HG03095 (cell line): ENCODE results near the gene NKIRAS2.
"Not testable (repeated sequence)": the region's sequence is repeated elsewhere in the genome, so short reads cannot be mapped to it uniquely, and the experiment has no call there.

Experiments
- ATAC-seq: cut with Tn5 transposase; IDR thresholded peaks from one replicate; pipeline ENCODE4 v1.9.1; 2021; ENCODE audit warnings: moderate library complexity; ENCODE audit not compliant: unreplicated experiment

NKIRAS2 gene

DNA sequence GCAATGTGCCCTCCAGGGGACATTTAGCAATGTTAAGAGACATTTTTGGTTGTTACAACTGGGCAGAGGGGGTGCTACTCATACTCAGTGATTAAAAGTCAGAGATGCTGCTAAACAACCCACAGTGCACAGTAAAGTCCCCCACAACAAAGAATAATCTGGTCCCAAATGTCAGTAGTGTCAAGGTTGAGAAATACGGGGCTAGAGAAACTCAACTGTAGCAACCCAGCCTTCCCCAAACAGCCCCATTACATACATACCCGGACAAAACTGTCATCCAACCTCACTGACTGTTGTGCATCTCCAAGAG is 23.1 kb upstream of the NKIRAS2 start:
- ATAC-seq, result no peak

DNA sequence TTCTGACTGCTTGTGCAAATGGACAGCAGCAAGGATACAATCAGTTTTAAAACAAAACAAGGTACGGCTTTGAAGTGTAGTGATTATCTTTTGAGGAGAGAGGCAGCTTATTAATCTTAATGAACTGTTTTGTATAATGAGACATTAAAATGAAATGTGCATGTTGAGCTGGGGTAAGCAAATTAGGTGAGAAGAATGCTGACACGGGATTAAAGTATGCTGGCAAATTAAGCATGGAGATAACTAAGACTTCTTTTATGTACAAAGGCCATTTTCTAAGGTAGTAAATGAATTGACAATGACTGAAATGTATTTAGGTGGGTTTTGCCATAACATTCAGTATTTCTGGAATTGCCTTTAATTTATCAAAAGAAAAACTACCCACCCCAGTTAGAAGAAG is 21.4 kb upstream of the NKIRAS2 start:
- ATAC-seq, result no peak

DNA sequence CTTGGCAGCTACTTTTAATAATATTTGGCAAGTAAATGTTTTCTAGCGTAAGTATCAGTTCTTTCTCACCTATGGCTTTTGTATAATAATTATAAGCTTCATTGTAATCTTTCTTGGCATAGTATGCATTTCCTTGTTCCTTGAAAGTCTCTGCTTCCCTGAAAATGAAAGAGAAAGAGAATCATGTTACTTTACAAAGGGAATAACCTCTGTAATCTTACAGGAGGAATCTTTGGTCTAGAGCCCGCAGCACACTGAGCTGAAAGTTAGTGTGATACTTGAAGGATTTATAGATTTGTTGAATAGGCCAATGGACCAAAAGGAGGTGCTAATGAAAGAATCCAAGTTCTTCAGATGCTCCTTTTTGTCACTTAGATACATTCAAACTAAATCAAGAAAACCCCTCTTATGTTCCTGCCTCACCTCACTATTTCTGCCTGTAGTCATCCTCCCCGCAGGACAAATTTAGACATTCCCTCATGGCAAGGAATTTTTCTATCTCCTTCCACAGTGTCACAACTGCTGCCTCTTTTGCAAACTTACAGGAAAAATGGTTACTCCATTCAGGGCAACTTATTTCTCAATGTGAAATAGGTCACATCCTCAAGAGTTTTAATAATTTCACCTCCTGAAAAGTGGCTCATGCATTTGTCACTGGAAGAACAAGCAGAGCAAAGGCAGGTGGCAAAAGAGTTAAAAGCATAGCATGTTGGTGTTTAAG is 19.3 kb upstream of the NKIRAS2 start:
- no peak for ATAC-seq

DNA sequence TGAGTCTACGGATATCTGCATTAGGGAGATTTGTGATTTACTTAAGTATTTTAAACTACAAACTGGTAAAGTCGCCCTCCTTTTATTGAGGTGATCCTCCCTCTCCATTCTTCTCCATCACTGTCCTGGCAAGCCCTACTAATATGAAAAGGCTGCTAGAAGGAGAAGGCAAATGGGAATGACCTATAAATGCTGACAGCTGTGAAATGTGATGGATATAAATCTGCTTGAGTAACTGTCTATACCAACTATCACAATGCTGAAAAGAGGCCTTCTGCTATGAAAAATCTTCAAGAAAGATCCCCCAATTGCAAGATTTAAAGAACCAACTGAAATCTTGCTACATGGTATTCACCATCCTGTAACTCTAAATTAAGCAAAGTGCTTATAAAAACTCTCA is 18.2 kb upstream of the NKIRAS2 start:
- ATAC-seq, result no peak

DNA sequence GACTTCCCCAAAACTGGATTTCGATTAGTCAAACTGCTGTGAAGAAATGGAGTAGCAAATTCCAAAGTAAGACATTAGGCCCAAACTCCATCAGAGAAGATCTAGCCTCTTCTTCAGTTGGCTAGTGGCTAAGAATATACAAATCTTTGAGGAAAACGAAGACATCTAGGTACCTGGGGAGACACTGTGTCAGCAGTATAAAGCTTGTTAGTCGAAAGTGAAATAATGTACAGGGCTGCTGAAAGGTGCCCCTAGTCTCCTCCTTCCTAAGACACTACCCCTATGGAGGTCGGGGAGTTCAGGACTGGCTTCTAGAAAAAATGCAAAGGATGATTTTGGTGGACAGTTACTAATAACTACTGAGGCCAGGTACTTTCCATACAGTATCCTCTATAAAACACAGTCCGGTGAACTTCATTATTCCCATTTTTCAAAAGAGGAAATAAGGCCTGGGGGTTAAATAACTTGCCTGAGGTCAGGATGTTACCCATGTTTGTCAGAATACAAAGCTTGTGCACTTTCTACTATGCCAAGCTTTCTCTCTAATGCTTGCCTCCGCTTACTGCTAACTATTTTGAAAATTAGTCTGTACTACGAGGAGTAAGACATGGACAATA is 17.6 kb upstream of the NKIRAS2 start:
- no peak for ATAC-seq

DNA sequence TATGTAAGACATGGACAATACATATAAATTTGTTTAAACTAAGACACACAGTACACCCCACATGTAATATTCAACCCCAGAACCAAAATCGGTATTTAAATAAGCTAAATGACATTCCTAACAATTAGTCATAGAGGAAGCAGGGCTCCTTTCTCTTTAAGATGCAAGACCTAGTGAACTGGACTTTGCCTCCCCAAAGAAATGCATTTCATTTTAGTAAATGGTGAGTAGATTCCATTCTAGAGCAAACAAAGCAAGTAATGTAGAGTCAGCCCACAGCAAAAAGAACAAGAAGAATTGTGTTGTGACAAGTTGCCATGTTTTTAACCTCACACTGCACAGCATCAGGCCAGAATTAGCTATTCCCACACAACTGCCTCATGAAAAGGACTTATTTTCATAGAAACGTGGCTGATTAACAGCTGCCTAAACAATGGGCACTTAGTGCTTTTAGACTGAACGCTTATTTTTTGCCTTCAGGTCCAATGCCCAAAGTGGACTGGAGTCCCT is 17.0 kb upstream of the NKIRAS2 start:
- ATAC-seq, result no peak

DNA sequence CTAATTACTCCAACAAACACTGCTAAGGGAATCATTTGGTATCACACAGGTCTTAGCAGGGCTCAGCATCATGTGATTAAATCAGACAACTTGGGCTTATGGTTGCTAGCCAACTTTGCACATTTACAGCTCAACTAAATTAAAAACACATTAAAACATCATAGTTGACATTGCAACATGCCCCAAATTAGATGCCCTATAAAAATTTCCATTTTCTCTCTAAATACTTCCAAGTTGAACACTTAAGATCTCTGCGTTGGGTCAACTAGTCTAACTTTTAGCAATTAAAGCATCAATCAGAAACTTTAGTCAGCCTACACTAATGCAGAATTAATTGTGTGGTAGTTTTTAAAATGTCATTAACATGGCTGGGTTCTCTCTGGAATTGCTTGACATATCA is 14.7 kb upstream of the NKIRAS2 start:
- no peak for ATAC-seq

DNA sequence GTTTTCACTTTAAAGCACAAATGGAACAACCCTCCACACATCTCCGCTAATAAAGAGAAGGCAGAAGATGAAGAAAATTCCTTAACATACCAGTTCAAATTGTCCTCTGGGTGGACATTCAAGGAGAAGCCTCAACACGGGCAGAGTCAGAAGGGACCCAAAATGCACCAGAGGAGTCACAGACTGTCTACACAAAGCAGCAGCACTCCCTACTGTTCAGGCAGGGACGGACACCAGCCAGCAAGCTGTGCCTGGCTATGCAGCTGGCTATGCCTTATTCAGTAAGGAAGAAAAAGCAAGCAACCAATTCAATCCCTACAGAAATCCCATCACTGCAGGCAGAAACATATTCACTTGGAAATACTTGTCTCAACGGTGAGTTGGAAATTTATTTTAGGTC is 10.7 kb upstream of the NKIRAS2 start:
- no peak for ATAC-seq

DNA sequence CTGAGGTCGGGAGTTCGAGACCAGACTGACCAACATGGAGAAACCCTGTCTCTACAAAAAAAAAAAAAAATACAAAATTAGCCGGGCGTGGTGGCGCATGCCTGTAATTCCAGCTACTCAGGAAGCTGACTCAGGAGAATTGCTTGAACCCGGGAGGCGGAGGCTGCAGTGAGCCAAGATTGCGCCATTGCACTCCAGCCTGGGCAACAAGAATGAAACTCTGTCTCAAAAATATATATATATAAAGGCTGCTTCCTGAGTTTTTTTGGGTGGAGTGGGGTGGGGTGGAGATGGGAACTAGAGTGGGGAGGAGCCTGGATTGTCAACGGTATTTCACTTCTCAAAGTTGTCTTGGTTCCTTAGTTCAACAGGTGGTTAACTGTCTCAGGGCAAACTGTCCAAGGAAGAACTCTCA is 9.6 kb upstream of the NKIRAS2 start:
- not testable (repeated sequence) for ATAC-seq

DNA sequence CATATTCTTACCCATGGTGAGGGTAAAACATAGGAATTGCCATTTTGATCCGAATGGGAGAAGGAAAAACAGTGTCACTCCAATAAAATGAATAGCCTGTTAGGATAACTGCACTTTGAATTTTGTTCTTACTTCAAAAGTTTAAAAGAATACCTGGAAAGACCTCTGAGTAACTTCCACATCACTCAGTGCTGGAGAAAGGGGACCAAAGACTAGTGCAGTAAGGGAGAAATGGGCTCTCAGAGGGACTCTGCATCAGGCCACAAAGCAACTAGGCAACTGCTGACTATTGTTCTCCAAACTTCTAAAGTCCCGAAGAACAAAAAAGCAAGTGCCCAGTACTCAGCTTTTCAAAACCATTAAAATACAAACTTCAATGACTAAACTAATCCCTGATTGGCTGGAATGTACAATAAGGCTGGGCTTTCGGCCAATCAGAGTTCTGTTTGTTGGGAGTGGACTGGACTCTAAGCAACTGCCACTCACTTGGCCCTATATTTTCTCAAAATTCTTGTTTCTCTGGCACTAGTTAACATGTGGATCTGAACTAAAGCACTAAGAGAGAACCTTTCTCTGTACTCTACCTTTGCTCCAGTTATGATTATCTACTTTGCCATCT is 8.9 kb upstream of the NKIRAS2 start:
- ATAC-seq, result no peak

DNA sequence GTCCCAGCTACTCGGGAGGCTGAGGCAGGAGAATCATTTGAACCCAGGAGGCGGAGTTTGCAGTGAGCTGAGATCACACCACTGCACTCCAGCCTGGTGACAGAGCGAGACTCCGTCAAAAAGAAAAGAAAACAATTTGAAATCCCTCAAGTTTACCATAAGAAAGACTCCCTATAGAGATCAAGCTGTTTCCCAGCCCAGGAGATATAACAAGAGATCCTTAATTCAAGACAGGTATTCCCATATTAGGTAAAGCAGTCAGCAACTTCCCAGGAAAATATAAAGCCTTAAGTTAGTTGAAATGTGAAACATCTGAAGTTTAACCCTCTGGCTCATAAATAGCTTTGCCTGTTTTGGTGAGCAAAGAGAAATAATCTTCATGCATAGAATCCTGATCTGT is 7.5 kb upstream of the NKIRAS2 start:
- ATAC-seq, result not testable (repeated sequence)

DNA sequence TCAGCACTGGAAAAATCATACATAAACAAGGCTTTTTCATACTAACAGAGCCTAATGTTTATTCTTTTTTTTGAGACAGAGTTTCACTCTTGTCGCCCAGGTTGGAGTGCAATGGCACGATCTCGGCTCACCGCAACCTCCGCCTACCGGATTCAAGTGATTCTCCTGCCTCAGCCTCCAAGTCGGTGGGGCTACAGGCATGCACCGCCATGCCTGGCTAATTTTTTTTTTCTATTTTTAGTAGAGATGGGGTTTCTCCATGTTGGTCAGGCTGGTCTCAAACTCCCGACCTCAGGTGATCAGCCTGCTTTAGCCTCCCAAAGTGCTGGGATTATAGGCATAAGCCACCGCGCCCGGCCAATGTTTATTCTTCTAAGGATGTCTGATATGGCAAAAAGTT is 6.2 kb upstream of the NKIRAS2 start:
- not testable (repeated sequence) for ATAC-seq

DNA sequence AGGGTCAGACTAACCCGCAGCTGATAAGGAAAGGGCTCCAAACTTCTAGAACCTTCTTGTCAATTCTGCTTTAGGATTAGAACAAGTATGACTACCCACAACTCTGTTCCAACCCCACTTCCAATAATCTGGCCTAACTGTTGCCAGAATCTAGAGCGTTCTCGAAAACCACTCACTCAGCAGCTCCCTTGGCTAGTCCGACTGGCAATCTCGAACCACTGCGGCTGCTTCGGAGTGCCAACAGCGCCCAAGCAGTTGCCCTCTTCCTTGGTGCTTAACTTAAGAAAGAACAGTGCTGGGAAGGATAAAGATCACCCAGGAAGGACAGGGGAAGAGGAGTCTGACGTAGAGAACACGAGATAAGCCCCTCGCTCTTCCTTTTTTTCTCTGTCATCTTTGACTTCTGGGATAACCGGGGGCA is 3.5 kb upstream of the NKIRAS2 start:
- no peak for ATAC-seq

DNA sequence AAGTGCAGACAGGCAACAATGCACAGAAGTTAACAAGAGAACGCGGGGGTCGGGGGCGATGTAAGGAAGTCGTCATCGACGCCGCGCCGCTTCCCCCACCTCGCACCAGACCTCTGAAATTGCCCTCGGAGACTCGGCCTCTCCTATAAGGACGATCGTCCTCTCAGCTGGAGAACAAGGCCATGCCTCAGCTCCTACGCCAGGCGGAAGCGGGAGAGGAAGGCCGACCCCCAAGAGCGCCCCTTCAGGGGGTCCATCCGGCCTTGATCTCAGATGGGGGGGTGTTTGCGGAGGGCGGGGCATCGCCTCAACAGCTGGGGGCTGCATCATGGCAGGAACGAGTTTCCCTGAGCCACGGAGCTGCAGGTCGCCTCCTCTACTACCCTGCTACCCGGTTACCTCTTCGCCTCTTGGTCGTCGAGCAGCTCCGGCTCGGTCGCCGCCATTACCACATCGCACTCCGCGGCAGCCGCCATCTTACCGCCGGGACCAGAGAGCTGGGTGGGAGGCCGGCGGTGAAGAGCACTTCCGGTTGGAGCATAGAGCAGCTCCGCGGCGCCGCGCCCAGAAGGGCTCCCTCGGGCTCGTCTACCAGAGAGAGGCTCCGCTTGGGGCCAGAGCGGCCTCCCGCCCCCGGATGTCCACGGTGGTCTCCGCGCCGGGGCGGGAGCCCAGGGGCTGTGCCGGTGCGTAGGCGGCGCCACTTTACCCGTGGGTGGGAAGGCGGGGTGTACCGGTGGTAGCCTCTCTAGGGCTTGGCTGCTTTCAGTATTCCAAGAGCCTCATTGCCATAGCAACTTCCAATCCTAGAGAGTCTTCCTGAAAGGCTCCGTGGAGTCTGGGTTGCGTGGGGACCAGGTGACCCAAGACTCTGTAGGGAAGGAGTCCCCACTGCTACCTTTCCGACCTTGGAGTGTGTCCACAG is 2.7 kb upstream of the NKIRAS2 start, which contains the start of gene DNAJC7:
TSS of gene DNAJC7 (minus strand) at position 499 of the 925 bp plus-strand sequence. CDS start at position 476, 23 bp downstream.
- peak; percentile 75 for ATAC-seq

DNA sequence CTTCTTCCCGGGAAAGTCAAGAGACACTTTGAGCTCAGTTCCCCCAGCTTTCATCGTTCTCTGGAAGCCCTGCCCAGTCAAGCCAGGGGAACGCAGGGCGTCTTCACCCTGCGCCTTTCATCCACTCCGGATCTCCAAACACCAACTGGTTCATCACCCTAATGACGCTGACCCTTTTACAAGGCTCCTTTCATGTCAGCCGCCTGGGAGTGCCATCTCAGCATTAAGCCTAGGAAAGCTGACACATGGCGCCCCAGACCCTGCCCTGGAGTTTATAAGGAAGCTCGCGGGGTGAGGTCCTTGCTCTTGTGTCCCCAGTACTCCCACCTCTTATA is 2.1 kb upstream of the NKIRAS2 start:
- ATAC-seq, result no peak

DNA sequence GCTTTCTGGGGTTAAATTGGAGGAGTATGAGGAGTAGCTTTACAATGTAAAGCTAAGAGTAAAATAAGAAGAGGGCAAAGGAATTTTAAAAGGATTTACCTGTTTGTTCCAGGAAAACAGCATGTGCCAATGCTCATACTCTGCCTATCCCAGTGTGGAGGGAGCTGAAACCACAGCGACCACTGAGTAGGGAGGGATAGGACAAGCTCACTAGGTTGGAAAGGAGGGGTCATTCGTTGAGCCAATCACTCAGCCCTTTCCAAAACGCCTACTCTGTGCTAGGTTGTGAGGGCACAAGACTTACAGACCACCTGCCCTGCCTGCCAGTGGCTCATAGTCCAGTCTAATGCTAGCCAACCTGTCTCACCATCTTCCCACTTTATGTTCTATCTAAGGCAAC is 1.6 kb upstream of the NKIRAS2 start:
- no peak for ATAC-seq

DNA sequence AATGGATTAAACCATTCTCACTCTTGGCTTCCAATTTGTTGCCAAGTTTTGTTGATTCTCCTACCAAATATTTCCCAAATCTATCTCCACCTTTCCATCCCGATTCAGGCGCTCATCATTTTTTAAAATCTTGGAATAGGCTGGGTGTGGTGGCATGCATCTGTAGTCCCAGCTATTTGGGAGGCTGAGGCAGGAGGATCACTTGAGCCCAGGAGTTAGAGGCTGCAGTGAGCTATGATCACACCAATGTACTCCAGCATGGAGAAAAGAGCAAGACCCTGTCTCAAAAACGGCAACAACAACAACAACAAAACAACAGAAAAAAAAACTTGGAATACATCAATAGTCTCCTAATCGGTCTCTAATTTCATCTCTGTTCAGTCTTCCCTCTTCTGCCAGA is 902 bp upstream of the NKIRAS2 start:
- no peak for ATAC-seq

DNA sequence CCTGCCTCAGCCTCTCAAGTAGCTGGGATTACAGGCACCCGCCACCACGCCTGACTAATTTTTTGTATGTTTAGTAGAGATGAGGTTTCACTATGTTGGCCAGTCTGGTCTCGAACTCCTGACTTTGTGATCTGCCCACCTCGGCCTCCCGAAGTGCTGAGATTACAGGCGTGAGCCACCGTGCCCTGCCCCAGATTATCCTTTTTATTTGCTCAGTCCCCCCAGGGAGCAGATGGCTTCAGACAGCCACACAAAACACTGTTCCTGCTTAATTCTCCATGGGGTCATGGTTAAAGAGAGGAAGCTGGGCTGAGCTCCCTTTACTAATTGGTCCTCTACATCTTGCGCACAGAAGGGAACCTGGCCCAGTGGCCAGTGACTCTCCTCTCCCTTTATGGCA is 955 bp downstream of the NKIRAS2 start:
- not testable (repeated sequence) for ATAC-seq

DNA sequence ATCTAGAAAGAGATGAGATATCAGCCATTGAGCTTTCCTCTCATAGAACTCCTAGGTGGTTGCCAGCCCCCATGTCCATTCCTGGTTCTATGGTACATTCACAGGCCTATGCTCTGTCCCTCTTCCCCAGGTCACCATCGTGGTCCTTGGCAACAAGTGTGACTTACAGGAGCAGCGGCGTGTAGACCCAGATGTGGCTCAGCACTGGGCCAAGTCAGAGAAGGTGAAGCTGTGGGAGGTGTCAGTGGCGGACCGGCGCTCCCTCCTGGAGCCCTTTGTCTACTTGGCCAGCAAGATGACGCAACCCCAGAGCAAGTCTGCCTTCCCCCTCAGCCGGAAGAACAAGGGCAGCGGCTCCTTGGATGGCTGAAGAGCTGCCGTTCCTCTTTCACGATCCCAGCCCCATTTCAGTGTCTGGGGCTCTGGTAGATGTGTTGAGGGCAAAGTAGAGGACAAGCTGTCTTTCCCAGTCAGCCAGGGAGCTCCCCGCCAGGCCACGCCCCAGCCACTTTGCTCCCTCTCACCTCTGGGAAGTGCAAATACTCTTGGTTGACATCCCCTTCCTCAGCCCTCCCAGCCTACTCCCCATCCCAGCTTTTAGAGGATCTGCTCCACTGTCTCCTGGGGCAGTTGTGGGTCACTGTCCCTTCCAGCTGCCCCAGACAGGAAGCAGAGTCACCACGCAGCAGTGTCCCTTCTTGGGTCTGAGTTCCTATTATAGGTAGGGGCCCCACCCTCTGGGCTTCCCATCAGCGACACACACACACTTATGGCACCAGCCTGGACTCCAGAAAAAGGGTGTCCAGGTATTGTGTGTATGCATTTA is 3.8 kb downstream of the NKIRAS2 start:
- no peak for ATAC-seq

DNA sequence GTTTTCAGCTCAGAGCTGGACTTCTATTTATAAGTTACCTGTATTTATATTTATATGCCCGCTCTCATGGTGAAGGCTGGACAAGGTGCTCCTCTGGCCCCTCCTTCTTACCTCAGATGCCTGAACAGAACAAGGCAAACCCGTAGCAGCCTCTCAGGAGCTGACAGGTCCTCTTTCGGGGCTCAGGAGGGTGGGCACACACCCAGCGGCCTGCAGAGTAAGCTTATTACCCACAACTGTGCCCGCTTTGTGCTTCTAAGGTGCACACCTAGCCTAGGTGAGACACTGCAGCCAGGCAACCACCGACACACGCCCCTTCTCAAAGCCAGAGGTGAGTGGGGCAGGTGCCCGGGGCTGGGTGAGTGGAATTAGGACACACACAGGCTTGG is 5.3 kb downstream of the NKIRAS2 start:
- no peak for ATAC-seq
